PC-3 (cell line): Measurements from ENCODE around the gene CSPG4. TPM values are rescaled to one million over a fixed set of nuclear protein-coding genes. Genes with fewer than 3 reads are reported as not detected.

ENCODE experiments used
- ATAC-seq: fragments of 200-7000 bp; cut with Tn5 transposase; 2 replicates; pipeline ENCODE4 v1.9.1; 2020; ENCODE audit warnings: mild to moderate bottlenecking, moderate library complexity
- BruUV-seq: library from RNA; stranded (reverse); fragments of 400-500 nt; replicated peaks from 2 replicates; lab custom pipeline; 2021; lab: Mats Ljungman, UMichigan
- CTCF ChIA-PET: fragments of 300-600 bp; sonication (Branson Sonifier 250); formaldehyde crosslinking; loops from one replicate; lab custom pipeline; 2022; ENCODE audit warnings: antibody characterized with exemption; lab: Charles Lee
- POLR2A ChIA-PET: fragments of 300-600 bp; sonication (Branson Sonifier 250); formaldehyde crosslinking; loops from one replicate; lab custom pipeline; 2022; ENCODE audit warnings: antibody characterized with exemption; ENCODE audit not compliant: unreplicated experiment; lab: Charles Lee
- DNase-seq: peaks from one replicate; pipeline ENCODE4 v3.0.0-alpha.2; 2015
- H2AFZ ChIP-seq: fragments of 300-600 bp; sonication (generic); 2 replicates; pipeline ENCODE4 v1.6.0; 2016; ENCODE audit warnings: antibody characterized with exemption, low read length
- H3F3A ChIP-seq: fragments of 300-600 bp; sonication (generic); one replicate; pipeline ENCODE4 v1.6.0; 2017; ENCODE audit warnings: antibody characterized with exemption, low read length, control low read depth, mild to moderate bottlenecking; ENCODE audit not compliant: unreplicated experiment
- H3K27ac ChIP-seq: fragments of 300-600 bp; sonication (generic); 2 replicates; pipeline ENCODE4 v1.5.1; 2016; ENCODE audit warnings: mild to moderate bottlenecking, low read length
- H3K27me3 ChIP-seq: fragments of 300-600 bp; sonication (generic); 2 replicates; pipeline ENCODE4 v1.6.1; 2016; ENCODE audit warnings: low read length, mixed read lengths
- H3K36me3 ChIP-seq: fragments of 300-600 bp; sonication (generic); 2 replicates; pipeline ENCODE4 v1.6.1; 2016; ENCODE audit warnings: low read depth, mixed run types, low read length, mixed read lengths
- H3K4me1 ChIP-seq: fragments of 300-600 bp; sonication (generic); 2 replicates; pipeline ENCODE4 v1.5.1; 2016; ENCODE audit warnings: low read length; ENCODE audit not compliant: insufficient read depth
- H3K4me2 ChIP-seq: fragments of 300-600 bp; sonication (generic); 2 replicates; pipeline ENCODE4 v1.6.0; 2016; ENCODE audit warnings: low read length
- H3K4me3 ChIP-seq: fragments of 300-600 bp; sonication (generic); 2 replicates; pipeline ENCODE4 v1.5.1; 2016; ENCODE audit warnings: mild to moderate bottlenecking, low read length, mixed read lengths
- H3K79me2 ChIP-seq: fragments of 300-600 bp; sonication (generic); 2 replicates; pipeline ENCODE4 v1.6.1; 2017; ENCODE audit warnings: low read length, mixed read lengths
- H3K9ac ChIP-seq: fragments of 300-600 bp; sonication (generic); 2 replicates; pipeline ENCODE4 v1.6.0; 2016; ENCODE audit warnings: mild to moderate bottlenecking, low read length
- H3K9me2 ChIP-seq: fragments of 300-600 bp; sonication (generic); replicated peaks from 2 replicates; pipeline ENCODE4 v1.6.1; 2016; ENCODE audit warnings: mixed run types, low read length, mixed read lengths
- H3K9me3 ChIP-seq: fragments of 300-600 bp; sonication (generic); 2 replicates; pipeline ENCODE4 v1.6.1; 2016; ENCODE audit warnings: low read length, mixed read lengths
- H4K20me1 ChIP-seq: fragments of 300-600 bp; sonication (generic); 2 replicates; pipeline ENCODE4 v1.6.1; 2016; ENCODE audit warnings: low read length, mixed read lengths
- EZH2 ChIP-seq: fragments of 300-600 bp; sonication (generic); IDR thresholded peaks from one replicate; pipeline ENCODE4 v1.6.1; 2017; ENCODE audit warnings: antibody characterized with exemption, mild to moderate bottlenecking, low read length; ENCODE audit not compliant: unreplicated experiment
- EZH2phosphoT487 ChIP-seq: fragments of 300-600 bp; sonication (generic); IDR thresholded peaks from 2 replicates; pipeline ENCODE4 v1.6.1; 2018; ENCODE audit warnings: mild to moderate bottlenecking, antibody characterized with exemption, low read length, borderline replicate concordance
- intact Hi-C: fragments of 100-400 bp; cut with micrococcal nuclease; formaldehyde crosslinking; loops from 2 replicates; pipeline ENCODE4 v1.9.0; 2023
- total RNA-seq: library from RNA; depleted of rRNA; stranded (reverse); fragments of >200 nt; gene quantifications from 2 replicates; pipeline ENCODE4 v1.2.3, GENCODE V29; 2014
- TF ChIP-seq, protein P1 (sequence below): fragments of 300-600 bp; sonication (generic); conservative IDR thresholded peaks from 2 replicates; pipeline ENCODE4 v1.5.1; 2017; ENCODE audit warnings: antibody characterized with exemption, low read depth, mild to moderate bottlenecking, low read length

CSPG4 gene
- total RNA-seq, 1 experiment from 2014 or later = 2.0 TPM

DNA sequence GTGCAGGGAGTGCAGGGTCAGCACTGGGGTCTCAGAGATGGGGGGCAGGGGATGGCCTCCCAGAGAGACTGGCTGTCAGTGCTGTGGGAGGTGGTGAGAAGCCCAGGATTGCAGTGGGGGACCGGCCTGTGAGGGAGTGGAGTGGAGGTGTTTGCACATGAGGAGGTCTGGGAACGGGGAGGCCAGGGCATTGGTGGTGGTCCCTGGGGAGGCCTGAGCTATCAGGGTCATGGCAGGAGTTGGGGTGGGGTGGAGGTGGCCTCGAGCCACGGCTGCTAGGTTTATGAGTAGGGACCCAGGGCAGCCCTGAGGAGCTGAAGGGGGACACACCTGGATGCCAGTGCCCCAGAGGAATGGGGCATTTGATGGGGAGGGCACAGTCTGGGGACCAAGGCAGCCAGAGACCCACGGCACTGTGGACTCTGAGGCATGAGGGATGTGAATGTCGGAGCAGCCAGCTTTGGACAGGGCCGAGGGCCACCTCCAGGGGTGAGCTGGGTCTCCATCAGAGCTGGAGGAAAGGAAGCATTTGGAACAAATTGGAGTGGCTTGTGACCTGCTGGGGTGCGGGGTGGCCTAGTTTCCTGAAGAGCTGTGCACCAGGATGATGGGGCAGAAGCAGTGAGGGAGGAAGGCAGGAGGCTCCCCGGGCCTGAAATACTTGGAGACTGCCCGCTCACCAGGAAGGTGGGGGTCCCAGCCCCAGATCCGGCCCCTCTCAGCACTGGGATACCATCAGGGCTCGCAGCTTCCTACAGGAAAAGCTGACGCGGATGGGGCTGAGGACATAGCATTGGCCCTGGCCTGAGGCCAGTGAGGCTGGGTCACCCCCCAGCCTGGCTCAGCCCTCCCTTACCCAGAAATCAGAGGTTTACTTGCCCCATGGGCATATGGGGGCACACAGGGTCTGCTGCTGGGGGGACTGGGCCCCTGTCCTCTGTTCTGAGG, 9.5 kb upstream of the CSPG4 start:
- ATAC-seq (no peak), DNase-seq (no peak)
- no peaks in the 10 kb centered on the region for H4K20me1 ChIP-seq
- H3K9me2 ChIP-seq = no peaks in the 10 kb centered on the region
- no TSS peak for BruUV-seq
- no peaks in the 10 kb centered on the region for H3K79me2 ChIP-seq
- H3K4me3 ChIP-seq = no peak overlapping the region
- H3F3A ChIP-seq = no peaks in the 10 kb centered on the region
- H3K36me3 ChIP-seq = no peaks in the 10 kb centered on the region
- no peaks in the 10 kb centered on the region for H3K9me3 ChIP-seq
- TF ChIP-seq, protein P1, sequence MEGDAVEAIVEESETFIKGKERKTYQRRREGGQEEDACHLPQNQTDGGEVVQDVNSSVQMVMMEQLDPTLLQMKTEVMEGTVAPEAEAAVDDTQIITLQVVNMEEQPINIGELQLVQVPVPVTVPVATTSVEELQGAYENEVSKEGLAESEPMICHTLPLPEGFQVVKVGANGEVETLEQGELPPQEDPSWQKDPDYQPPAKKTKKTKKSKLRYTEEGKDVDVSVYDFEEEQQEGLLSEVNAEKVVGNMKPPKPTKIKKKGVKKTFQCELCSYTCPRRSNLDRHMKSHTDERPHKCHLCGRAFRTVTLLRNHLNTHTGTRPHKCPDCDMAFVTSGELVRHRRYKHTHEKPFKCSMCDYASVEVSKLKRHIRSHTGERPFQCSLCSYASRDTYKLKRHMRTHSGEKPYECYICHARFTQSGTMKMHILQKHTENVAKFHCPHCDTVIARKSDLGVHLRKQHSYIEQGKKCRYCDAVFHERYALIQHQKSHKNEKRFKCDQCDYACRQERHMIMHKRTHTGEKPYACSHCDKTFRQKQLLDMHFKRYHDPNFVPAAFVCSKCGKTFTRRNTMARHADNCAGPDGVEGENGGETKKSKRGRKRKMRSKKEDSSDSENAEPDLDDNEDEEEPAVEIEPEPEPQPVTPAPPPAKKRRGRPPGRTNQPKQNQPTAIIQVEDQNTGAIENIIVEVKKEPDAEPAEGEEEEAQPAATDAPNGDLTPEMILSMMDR = no peak
- TF ChIP-seq EZH2phosphoT487 (no peak), EZH2 (no peak)
- no peak overlapping the region for H3K27ac ChIP-seq
- CTCF ChIA-PET = no interaction called here
- peaks cover 8% of the 10 kb centered on the region; the same call in 1 of the 2 replicates for H3K4me1 ChIP-seq
- intact Hi-C loops = loop anchor here (10.0 kb wide), 1 partner anchor 203 kb away; no protein-coding TSS in a partner anchor
- POLR2A ChIA-PET = no interaction called here
- no peak overlapping the region for H3K4me2 ChIP-seq
- no peak overlapping the region for H3K9ac ChIP-seq
- no peak overlapping the region for H2AFZ ChIP-seq
- no peaks in the 10 kb centered on the region for H3K27me3 ChIP-seq

DNA sequence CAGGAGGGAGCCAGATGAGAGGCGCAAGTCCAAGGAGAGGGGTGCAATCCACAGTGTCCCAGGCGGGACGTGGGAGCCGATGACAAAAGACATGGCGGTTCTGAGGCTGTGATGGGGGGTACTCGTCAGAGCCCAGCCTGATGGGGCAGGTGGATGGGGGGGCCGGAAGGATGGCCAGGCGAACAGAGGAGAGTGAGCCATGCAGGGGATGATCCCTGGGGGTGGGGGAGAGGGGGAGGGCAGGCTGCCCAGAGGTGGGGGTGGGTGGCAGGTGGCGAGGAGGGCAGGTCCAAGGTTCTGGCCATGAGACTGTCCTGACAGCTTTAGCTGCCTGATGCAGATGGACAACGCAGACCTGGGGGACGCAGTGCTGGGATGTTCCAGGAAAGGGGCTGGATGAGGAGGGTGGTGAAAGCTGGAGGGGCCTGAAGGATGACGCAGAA, 8.9 kb upstream of the CSPG4 start:
- CTCF ChIA-PET = no interaction called here
- H3K9ac ChIP-seq = no peak overlapping the region
- intact Hi-C loops = loop anchor here (10.0 kb wide), 1 partner anchor 203 kb away; no protein-coding TSS in a partner anchor

More for the DNA sequence above, 8.9 kb upstream of the CSPG4 start:
- Histone ChIP-seq H3K4me1 (peaks cover 8% of the 10 kb centered on the region; the same call in 1 of the 2 replicates), H3K4me2 (no peak overlapping the region), H2AFZ (no peak overlapping the region), H3K79me2 (no peaks in the 10 kb centered on the region), H3K27me3 (no peaks in the 10 kb centered on the region), H3K27ac (no peak overlapping the region), H3F3A (no peaks in the 10 kb centered on the region), H4K20me1 (no peaks in the 10 kb centered on the region), H3K4me3 (no peak overlapping the region), H3K9me2 (no peaks in the 10 kb centered on the region), H3K9me3 (no peaks in the 10 kb centered on the region), H3K36me3 (no peaks in the 10 kb centered on the region)
- DNase-seq (no peak), ATAC-seq (no peak)
- POLR2A ChIA-PET = no interaction called here
- TF ChIP-seq EZH2phosphoT487 (no peak), EZH2 (no peak)
- TF ChIP-seq, protein P1 = no peak
- no TSS peak for BruUV-seq
